ENCODE data around the gene LDLR. TPM values are rescaled to one million over a fixed set of nuclear protein-coding genes. Genes with fewer than 3 reads are reported as not detected.
A peak's percentile ranks its signal among the peaks of the same experiment; 100 is the strongest.
"Not testable (repeated sequence)": the region's sequence is repeated elsewhere in the genome, so short reads cannot be mapped to it uniquely, and the experiment has no call there.

LDLR gene
- total RNA-seq, 4 donors from 2014 or later: 14.2 to 258 (median 47.5) TPM

DNA sequence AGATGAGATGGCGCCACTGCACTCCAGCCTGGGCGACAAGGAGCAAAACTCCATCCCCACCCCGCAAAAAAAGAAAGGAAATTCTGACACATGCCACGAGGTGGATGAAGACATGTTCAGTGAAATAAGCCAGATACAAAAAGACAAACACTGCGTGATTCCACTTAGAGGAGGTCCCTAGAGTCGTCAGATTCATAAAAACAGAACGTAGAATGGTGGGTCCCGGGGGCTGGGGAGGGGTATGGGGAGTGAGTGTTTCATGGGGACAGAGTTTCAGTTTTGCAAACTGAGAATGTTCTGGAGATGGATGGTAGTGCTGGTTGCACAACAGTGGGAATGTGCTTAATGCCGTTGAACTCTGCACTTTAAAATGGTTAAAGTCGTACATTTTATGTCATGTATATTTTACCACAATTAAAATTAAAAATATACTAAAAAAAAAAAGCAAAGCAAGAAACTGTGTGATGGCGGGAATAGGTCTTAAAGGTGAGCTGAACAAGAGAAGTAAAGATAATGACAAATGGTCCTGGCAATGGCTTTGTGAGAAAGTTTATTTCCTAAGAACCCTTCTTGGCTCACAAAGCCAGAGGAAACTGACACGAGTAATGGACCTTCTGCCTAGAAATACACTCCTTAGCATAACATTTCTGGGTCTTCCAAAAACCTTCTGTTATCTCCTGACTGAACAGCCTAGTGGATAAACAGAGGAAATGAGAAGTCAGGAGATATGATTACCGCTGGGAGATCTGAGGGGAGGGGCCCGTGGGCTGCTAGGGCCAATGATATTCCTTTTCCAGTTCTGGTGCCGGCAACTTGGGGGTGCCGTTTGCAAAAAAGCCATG, 70.6 kb downstream of the LDLR start:
- no peak for DNase-seq (ENCODE audit: extremely low spot score)
- Histone ChIP-seq H3K27ac (replicated peaks in 1 of 4) (peak overlapping the region; percentile 89 to 92 (median 92)), H3K27me3 (no peaks in the 10 kb centered on the region), H3K9me3 (no peaks in the 10 kb centered on the region), H3K36me3 (peaks cover 0 to 7% (median 2%) of the 10 kb centered on the region in 4 donors), H3K4me1 (peaks cover 72 to 97% (median 86%) of the 10 kb centered on the region in 4 donors), H3K4me3 (no peak overlapping the region)
- TF ChIP-seq POLR2A (IDR thresholded peaks at IDR 0.05; ENCODE audit: low read depth): peak; percentile 3
- peak; percentile 13 to 76 for TF ChIP-seq POLR2AphosphoS5 (IDR thresholded peaks at IDR 0.05)
- no peak for TF ChIP-seq EP300 (IDR thresholded peaks at IDR 0.05)
- intact Hi-C loops (cut with DNase I): no loop called here
- 29% methylated on average over 16 of the region's 16 CpGs for WGBS

DNA sequence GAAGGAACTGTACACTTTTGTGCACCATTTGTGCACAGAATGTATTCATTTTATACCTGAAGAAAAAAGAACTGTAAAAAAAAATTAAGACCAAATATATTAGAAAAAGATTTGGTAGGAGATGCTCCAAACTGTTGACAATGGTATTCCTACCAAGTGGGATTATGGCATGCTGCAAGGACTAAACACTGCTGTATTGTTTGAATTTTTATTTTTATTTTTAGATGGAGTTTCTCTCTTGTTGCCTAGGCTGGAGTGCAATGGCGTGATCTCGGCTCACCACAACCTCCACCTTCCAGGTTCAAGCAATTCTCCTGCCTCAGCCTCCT, 71.1 kb downstream of the LDLR start:
- H3K9me3 ChIP-seq; H3K36me3 ChIP-seq; H3K4me3 ChIP-seq; H3K27me3 ChIP-seq; DNase-seq (ENCODE audit: extremely low spot score); intact Hi-C loops (cut with DNase I): not testable (repeated sequence)
- 88% methylated on average over 2 of the region's 2 CpGs for WGBS
- peaks cover 72 to 97% (median 86%) of the 10 kb centered on the region in 4 donors for H3K4me1 ChIP-seq
- peak overlapping the region; percentile 89 to 92 (median 92) for H3K27ac ChIP-seq (replicated peaks in 1 of 4)

DNA sequence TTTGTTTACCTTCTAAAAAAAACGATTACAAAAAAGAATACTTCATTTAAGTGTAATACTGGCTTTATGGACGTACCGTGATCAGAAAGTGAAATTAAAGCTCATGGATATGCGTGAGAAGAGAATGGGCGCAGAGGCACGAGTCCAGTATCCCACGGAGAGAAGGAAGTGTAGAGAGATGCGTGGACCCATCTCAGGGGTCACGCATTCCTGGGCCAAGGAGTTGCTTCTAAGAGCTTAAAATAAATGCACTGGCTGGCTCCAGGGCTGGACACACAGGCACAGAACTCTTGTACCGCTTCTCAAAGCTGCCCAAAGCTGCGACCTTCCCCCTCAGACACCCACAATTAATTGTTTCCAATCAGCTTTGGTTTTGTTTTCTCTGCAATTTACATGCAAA, 75.0 kb downstream of the LDLR start:
- Histone ChIP-seq H3K4me1 (peaks cover 58 to 95% (median 84%) of the 10 kb centered on the region in 4 donors), H3K9me3 (no peaks in the 10 kb centered on the region), H3K27me3 (no peaks in the 10 kb centered on the region), H3K36me3 (peaks cover 22 to 44% (median 40%) of the 10 kb centered on the region in 4 donors), H3K27ac (replicated peaks in 1 of 4) (peak overlapping the region; percentile 82 to 92 (median 92)), H3K4me3 (peak overlapping the region in 3 of 4 donors; percentile 25 to 31 (median 27))
- WGBS: 53% methylated on average over 11 of the region's 11 CpGs
- DNase-seq (ENCODE audit: extremely low spot score): no peak
- TF ChIP-seq POLR2AphosphoS5 (IDR thresholded peaks at IDR 0.05) (no peak), POLR2A (IDR thresholded peaks at IDR 0.05; ENCODE audit: low read depth) (no peak), EP300 (IDR thresholded peaks at IDR 0.05) (no peak)
- TF ChIP-seq, protein P1, sequence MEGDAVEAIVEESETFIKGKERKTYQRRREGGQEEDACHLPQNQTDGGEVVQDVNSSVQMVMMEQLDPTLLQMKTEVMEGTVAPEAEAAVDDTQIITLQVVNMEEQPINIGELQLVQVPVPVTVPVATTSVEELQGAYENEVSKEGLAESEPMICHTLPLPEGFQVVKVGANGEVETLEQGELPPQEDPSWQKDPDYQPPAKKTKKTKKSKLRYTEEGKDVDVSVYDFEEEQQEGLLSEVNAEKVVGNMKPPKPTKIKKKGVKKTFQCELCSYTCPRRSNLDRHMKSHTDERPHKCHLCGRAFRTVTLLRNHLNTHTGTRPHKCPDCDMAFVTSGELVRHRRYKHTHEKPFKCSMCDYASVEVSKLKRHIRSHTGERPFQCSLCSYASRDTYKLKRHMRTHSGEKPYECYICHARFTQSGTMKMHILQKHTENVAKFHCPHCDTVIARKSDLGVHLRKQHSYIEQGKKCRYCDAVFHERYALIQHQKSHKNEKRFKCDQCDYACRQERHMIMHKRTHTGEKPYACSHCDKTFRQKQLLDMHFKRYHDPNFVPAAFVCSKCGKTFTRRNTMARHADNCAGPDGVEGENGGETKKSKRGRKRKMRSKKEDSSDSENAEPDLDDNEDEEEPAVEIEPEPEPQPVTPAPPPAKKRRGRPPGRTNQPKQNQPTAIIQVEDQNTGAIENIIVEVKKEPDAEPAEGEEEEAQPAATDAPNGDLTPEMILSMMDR (IDR thresholded peaks at IDR 0.05): no peak
- intact Hi-C loops (cut with DNase I): no loop called here

DNA sequence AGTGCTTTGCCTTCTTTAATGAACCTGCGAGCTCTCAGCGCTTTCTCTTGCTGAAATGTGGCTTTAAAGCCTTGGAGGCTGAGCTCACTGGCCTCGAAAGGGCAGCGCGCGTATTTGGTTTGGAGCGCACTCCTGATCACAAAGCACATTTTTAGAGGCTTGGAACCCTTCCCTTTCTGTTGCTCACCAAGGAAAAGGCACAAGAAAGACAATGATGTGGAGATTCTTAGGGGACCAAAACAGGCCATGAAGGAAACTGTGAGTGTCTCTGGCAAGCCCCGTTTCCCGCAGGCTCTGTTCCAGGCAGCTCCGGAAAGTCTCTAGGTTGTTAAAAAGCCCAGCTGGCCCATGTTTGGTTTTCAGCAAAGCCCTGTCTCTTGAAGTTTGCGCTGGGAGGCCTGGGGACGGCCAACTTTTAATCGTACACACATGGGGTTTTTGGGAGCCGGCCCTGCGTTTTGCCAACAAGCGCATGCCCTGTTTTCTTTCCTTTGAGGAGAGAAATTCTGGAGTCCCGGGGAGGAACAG, 75.7 kb downstream of the LDLR start:
- no peaks in the 10 kb centered on the region for H3K27me3 ChIP-seq
- H3K27ac ChIP-seq (replicated peaks in 1 of 4): peak overlapping the region; percentile 82 to 92 (median 92)
- WGBS: 24% methylated on average over 17 of the region's 17 CpGs
- peaks cover 51 to 96% (median 84%) of the 10 kb centered on the region in 4 donors for H3K4me1 ChIP-seq
- peak; percentile 97 for DNase-seq (ENCODE audit: extremely low spot score)
- no peak for TF ChIP-seq POLR2A (IDR thresholded peaks at IDR 0.05; ENCODE audit: low read depth)
- TF ChIP-seq POLR2AphosphoS5 (IDR thresholded peaks at IDR 0.05): peak; percentile 72 to 86
- no peaks in the 10 kb centered on the region for H3K9me3 ChIP-seq
- intact Hi-C loops (cut with DNase I): no loop called here
- peaks cover 27 to 51% (median 46%) of the 10 kb centered on the region in 4 donors for H3K36me3 ChIP-seq
- peak overlapping the region in 3 of 4 donors; percentile 1 to 31 (median 25) for H3K4me3 ChIP-seq

DNA sequence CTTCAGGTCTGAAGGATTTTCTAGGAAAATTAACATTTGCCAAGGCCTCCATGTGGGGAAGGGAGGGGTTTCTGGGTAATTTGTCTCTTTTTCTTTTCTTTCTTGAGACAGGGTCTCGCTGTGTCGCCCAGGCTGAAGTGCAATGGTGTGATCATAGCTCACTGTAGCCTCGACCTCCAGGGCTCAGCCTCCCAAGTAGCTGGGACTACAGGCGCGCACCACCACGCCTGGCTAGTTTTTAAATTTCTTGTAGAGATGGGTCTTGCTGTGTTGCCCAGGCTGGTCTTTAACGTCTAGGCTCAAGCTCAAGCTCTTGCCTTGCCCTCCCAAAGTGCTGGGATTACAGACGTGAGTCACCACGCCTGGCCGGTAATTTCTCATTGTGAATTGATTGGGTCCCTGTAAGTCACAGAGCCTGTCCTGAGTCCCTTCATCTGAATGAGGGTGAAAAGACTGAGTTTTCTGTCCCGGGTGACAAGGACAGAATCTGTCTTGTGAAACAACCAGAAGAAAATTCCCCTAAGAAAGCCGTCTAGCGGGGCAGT, 76.3 kb downstream of the LDLR start:
- peak overlapping the region; percentile 82 to 92 (median 92) for H3K27ac ChIP-seq (replicated peaks in 1 of 4)
- TF ChIP-seq POLR2A (IDR thresholded peaks at IDR 0.05; ENCODE audit: low read depth): no peak
- no peak for TF ChIP-seq POLR2AphosphoS5 (IDR thresholded peaks at IDR 0.05)
- TF ChIP-seq EP300 (IDR thresholded peaks at IDR 0.05): no peak
- TF ChIP-seq, protein P1 (IDR thresholded peaks at IDR 0.05): no peak
- intact Hi-C loops (cut with DNase I): no loop called here
- H3K4me1 ChIP-seq: peaks cover 48 to 96% (median 84%) of the 10 kb centered on the region in 4 donors
- no peaks in the 10 kb centered on the region for H3K27me3 ChIP-seq
- H3K9me3 ChIP-seq: no peaks in the 10 kb centered on the region
- H3K4me3 ChIP-seq: peak overlapping the region in 2 of 4 donors; percentile 1 to 25
- 66% methylated on average over 13 of the region's 13 CpGs for WGBS
- peaks cover 33 to 57% (median 52%) of the 10 kb centered on the region in 4 donors for H3K36me3 ChIP-seq
- DNase-seq (ENCODE audit: extremely low spot score): no peak

Measured in esophagus muscularis mucosa (tissue), 4 donors.